HepG2 (cell line): ENCODE results near the gene FOXA3. TPM values are rescaled to one million over a fixed set of nuclear protein-coding genes. Genes with fewer than 3 reads are reported as not detected.

ENCODE experiments used
- ARID4A ChIP-seq: sonication (generic); formaldehyde crosslinking; IDR thresholded peaks from 2 replicates; pipeline ENCODE4 v1.5.0; 2020; ENCODE audit warnings: mild to moderate bottlenecking, missing genetic modification reagents, borderline replicate concordance
- CEBPZ ChIP-seq: IDR thresholded peaks from 2 replicates; pipeline ENCODE4 v1.6.1; 2012; ENCODE audit warnings: low read length, improper control_type of control experiment
- GABPA ChIP-seq, 2 experiments: IDR thresholded peaks; 2 replicates each; pipeline ENCODE4 v1.6.1; 2011 to 2016; ENCODE audit warnings: low read depth in 2 of 2, low read length in 1 of 2, missing biosample characterization in 1 of 2, missing genetic modification characterization in 1 of 2
- KAT8 ChIP-seq: IDR thresholded peaks from 2 replicates; pipeline ENCODE4 v1.6.1; 2016; ENCODE audit warnings: missing genetic modification reagents, missing compliant biosample characterization
- MIER3 ChIP-seq: IDR thresholded peaks from 2 replicates; pipeline ENCODE4 v1.6.1; 2016; ENCODE audit warnings: missing compliant biosample characterization, borderline replicate concordance
- MIXL1 ChIP-seq: IDR thresholded peaks from 2 replicates; pipeline ENCODE4 v1.6.1; 2016
- MXI1 ChIP-seq: IDR thresholded peaks from 3 replicates; pipeline ENCODE4 v1.6.1; 2012; ENCODE audit warnings: low read depth, low read length, inconsistent platforms, borderline replicate concordance
- SAP130 ChIP-seq: IDR thresholded peaks from 2 replicates; pipeline ENCODE4 v1.6.1; 2016; ENCODE audit warnings: low read depth
- TBX2 ChIP-seq: sonication (generic); formaldehyde crosslinking; IDR thresholded peaks from 2 replicates; pipeline ENCODE4 v1.5.0; 2020; ENCODE audit warnings: missing genetic modification reagents, mild to moderate bottlenecking, borderline replicate concordance
- ZC3H13 ChIP-seq: sonication (generic); formaldehyde crosslinking; IDR thresholded peaks from 2 replicates; pipeline ENCODE4 v1.8.1; 2023; ENCODE audit warnings: mild to moderate bottlenecking, missing genetic modification reagents, moderate library complexity
- ZFP91 ChIP-seq: sonication (generic); formaldehyde crosslinking; IDR thresholded peaks from 2 replicates; pipeline ENCODE4 v1.9.0; 2022; ENCODE audit warnings: missing genetic modification reagents, mild to moderate bottlenecking, borderline replicate concordance
- polyA plus RNA-seq, 8 experiments: library from polyadenylated mRNA; depleted of rRNA in 3 of 8; stranded (reverse) in 7 of 8; unstranded in 1 of 8; fragments of >200 nt; fragmentation: Illumina TruSeq in 4 of 8; extraction: Trizol in 4 of 8; gene quantifications; 2 replicates each; pipeline versions ENCODE4 v1.2.1 to v1.2.3, GENCODE V29; 2011 to 2016; ENCODE audit warnings: low read depth in 4 of 8, missing spikeins in 1 of 8, mixed read lengths in 1 of 8; ENCODE audit not compliant: insufficient read depth in 1 of 8
- total RNA-seq, 5 experiments: library from RNA; depleted of rRNA; stranded (reverse); fragments of >200 nt; fragmentation: Illumina TruSeq; extraction: Trizol; gene quantifications; 2 replicates each; pipeline ENCODE4 v1.2.3, GENCODE V29; 2016; ENCODE audit warnings: low read depth in 1 of 5
- TF ChIP-seq, protein P1 (sequence below): sonication (generic); formaldehyde crosslinking; IDR thresholded peaks from 2 replicates; pipeline ENCODE4 v1.4.0; 2020; ENCODE audit warnings: mild to moderate bottlenecking, low read depth, missing genetic modification reagents

The FOXA3 gene
- total and polyA plus RNA-seq, 2 of the 13 experiments (the other 11 are each of a cell fraction or from before 2014, with no cell fraction given), result 29.8 to 47.6 TPM

- TF ChIP-seq ARID4A (CRISPR knock-in tag), result peak; percentile 56; the same call in 1 of the 2 replicates
- peak; percentile 75; the same call in 1 of the 2 replicates for TF ChIP-seq ZFP91 (CRISPR knock-in tag)
- TF ChIP-seq ZC3H13 (CRISPR knock-in tag), result peak; percentile 36; the same call in 1 of the 2 replicates
- TF ChIP-seq GABPA (IDR thresholded peaks at IDR 0.05; ENCODE audit: low read depth, low read length), result no peak
- TF ChIP-seq GABPA (CRISPR knock-in tag; IDR thresholded peaks at IDR 0.05; ENCODE audit: low read depth), result 0 out of 2 replicates have a peak, but pooled peaks have one; percentile 18
- peak; percentile 29; the same call in 1 of the 2 replicates for TF ChIP-seq TBX2 (CRISPR knock-in tag)
- TF ChIP-seq, protein P1, sequence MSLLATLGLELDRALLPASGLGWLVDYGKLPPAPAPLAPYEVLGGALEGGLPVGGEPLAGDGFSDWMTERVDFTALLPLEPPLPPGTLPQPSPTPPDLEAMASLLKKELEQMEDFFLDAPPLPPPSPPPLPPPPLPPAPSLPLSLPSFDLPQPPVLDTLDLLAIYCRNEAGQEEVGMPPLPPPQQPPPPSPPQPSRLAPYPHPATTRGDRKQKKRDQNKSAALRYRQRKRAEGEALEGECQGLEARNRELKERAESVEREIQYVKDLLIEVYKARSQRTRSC (CRISPR knock-in tag), result no peak
- peak; percentile 64 for TF ChIP-seq SAP130 (CRISPR knock-in tag)
- TF ChIP-seq MIER3 (CRISPR knock-in tag), result peak; percentile 63; the same call in 1 of the 2 replicates
- 0 out of 2 replicates have a peak, but pooled peaks have one; percentile 35 for TF ChIP-seq KAT8
- TF ChIP-seq MIXL1 (CRISPR knock-in tag), result 0 out of 2 replicates have a peak, but pooled peaks have one; percentile 36
- no peak for TF ChIP-seq CEBPZ
- TF ChIP-seq MXI1, result peak; percentile 63; the same call in 1 of the 3 replicates
Observed at GRCh38 chr19:45817010-45817724, 47.0 kb upstream of the FOXA3 start (continued).
